Muscle of leg (tissue), 11 donors: Measurements from ENCODE around the gene SNAP47. TPM values are rescaled to one million over a fixed set of nuclear protein-coding genes. Genes with fewer than 3 reads are reported as not detected.

Source experiments
- DNase-seq: peaks from one replicate; pipeline ENCODE4 v3.0.0; 2013
- H3K27ac ChIP-seq: one replicate; pipeline ENCODE4 v1.5.1; 2013; ENCODE audit warnings: mild to moderate bottlenecking, low read length, control low read depth
- H3K27me3 ChIP-seq: one replicate; pipeline ENCODE4 v1.6.1; 2013; ENCODE audit warnings: low read length; ENCODE audit not compliant: control insufficient read depth, insufficient read depth
- H3K36me3 ChIP-seq: one replicate; pipeline ENCODE4 v1.6.1; 2013; ENCODE audit warnings: low read length; ENCODE audit not compliant: control insufficient read depth, insufficient read depth
- H3K4me1 ChIP-seq: one replicate; pipeline ENCODE4 v1.6.1; 2013; ENCODE audit warnings: low read length; ENCODE audit not compliant: control insufficient read depth, insufficient read depth
- H3K4me3 ChIP-seq: one replicate; pipeline ENCODE4 v1.5.1; 2013; ENCODE audit warnings: low read length, control low read depth
- H3K9me3 ChIP-seq: replicated peaks from 2 replicates; pipeline ENCODE4 v1.6.1; 2013; ENCODE audit warnings: low read depth, low read length; ENCODE audit not compliant: control insufficient read depth
- WGBS: methylation state at CpG from one replicate; pipeline ENCODE4 v1.1.5; 2013; ENCODE audit warnings: missing lambda C conversion rate; ENCODE audit not compliant: insufficient coverage; 5-methylcytosine and 5-hydroxymethylcytosine counted together
- polyA plus RNA-seq, 8 donors: library from polyadenylated mRNA; unstranded; fragments of 120-200 nt; gene quantifications; one replicate each; pipeline versions ENCODE4 v1.2.1 to v1.2.3, GENCODE V29; 2013; ENCODE audit warnings: inconsistent platforms in 1 of 8, low replicate concordance in 1 of 8; ENCODE audit not compliant: insufficient read length in 8 of 8, insufficient read depth in 1 of 8
- total RNA-seq: library from RNA; stranded (reverse); fragments of 120-200 nt; gene quantifications from one replicate; pipeline ENCODE4 v1.2.4, GENCODE V29; 2013

SNAP47 gene
- total and polyA plus RNA-seq, 9 donors: 24.7 to 38.3 (median 30.4) TPM

GRCh38 chr1:227790034-227790400, 54.8 kb downstream of the SNAP47 start:
- Histone ChIP-seq H3K4me1 (peaks cover 72% of the 10 kb centered on the region), H3K27ac (no peak overlapping the region), H3K4me3 (no peak overlapping the region), H3K9me3 (no peaks in the 10 kb centered on the region), H3K27me3 (peaks cover 34% of the 10 kb centered on the region), H3K36me3 (no peaks in the 10 kb centered on the region)
- no peak for DNase-seq
- 70% methylated on average over 2 of the region's 2 CpGs for WGBS

- H3K9me3 ChIP-seq: no peaks in the 10 kb centered on the region
- H3K4me3 ChIP-seq: no peak overlapping the region
- H3K27ac ChIP-seq: no peak overlapping the region
- no peaks in the 10 kb centered on the region for H3K36me3 ChIP-seq
- WGBS: 78% methylated on average over 4 of the region's 4 CpGs
- DNase-seq: no peak
- peaks cover 75% of the 10 kb centered on the region for H3K4me1 ChIP-seq
- peaks cover 31% of the 10 kb centered on the region for H3K27me3 ChIP-seq
These were observed 55.6 kb downstream of the SNAP47 start for GRCh38 chr1:227790868-227791267.

- Histone ChIP-seq H3K9me3 (no peaks in the 10 kb centered on the region), H3K36me3 (no peaks in the 10 kb centered on the region), H3K27me3 (peaks cover 25% of the 10 kb centered on the region), H3K27ac (no peak overlapping the region), H3K4me1 (peaks cover 68% of the 10 kb centered on the region), H3K4me3 (no peak overlapping the region)
- DNase-seq: no peak
- WGBS: 96% methylated on average over 4 of the region's 6 CpGs
These were observed 56.3 kb downstream of the SNAP47 start for GRCh38 chr1:227791425-227792143.

- Histone ChIP-seq H3K4me1 (peaks cover 59% of the 10 kb centered on the region), H3K36me3 (no peaks in the 10 kb centered on the region), H3K9me3 (no peaks in the 10 kb centered on the region), H3K27me3 (peaks cover 17% of the 10 kb centered on the region), H3K4me3 (no peak overlapping the region), H3K27ac (no peak overlapping the region)
- no peak for DNase-seq
- WGBS: 59% methylated on average over 6 of the region's 19 CpGs
These were observed 57.2 kb downstream of the SNAP47 start for GRCh38 chr1:227792216-227793078.

- H3K9me3 ChIP-seq: no peaks in the 10 kb centered on the region
- H3K27ac ChIP-seq: peak overlapping the region; percentile 67
- H3K4me3 ChIP-seq: no peak overlapping the region
- WGBS: 49% methylated on average over 10 of the region's 10 CpGs
- no peak for DNase-seq
- peaks cover 53% of the 10 kb centered on the region for H3K4me1 ChIP-seq
- peaks cover 12% of the 10 kb centered on the region for H3K27me3 ChIP-seq
- H3K36me3 ChIP-seq: no peaks in the 10 kb centered on the region
These were observed 58.1 kb downstream of the SNAP47 start for GRCh38 chr1:227793079-227793947.

GRCh38 chr1:227793948-227794816, 58.9 kb downstream of the SNAP47 start:
- H3K4me3 ChIP-seq: no peak overlapping the region
- peak overlapping the region; percentile 67 for H3K27ac ChIP-seq
- 21% methylated on average over 9 of the region's 12 CpGs for WGBS
- peaks cover 44% of the 10 kb centered on the region for H3K4me1 ChIP-seq
- no peaks in the 10 kb centered on the region for H3K9me3 ChIP-seq
- peaks cover 3% of the 10 kb centered on the region for H3K27me3 ChIP-seq
- DNase-seq: peak; percentile 92
- no peaks in the 10 kb centered on the region for H3K36me3 ChIP-seq

GRCh38 chr1:227794817-227795192, 59.6 kb downstream of the SNAP47 start:
- Histone ChIP-seq H3K4me3 (no peak overlapping the region), H3K27ac (peak overlapping the region; percentile 1), H3K27me3 (no peaks in the 10 kb centered on the region), H3K4me1 (peaks cover 38% of the 10 kb centered on the region), H3K9me3 (no peaks in the 10 kb centered on the region), H3K36me3 (no peaks in the 10 kb centered on the region)
- no peak for DNase-seq
- WGBS: 16% methylated on average over 8 of the region's 11 CpGs

- whole genome bisulfite sequencing: 59% methylated on average over 3 of the region's 6 CpGs
- Histone ChIP-seq H3K9me3 (no peaks in the 10 kb centered on the region), H3K27ac (no peak overlapping the region), H3K36me3 (no peaks in the 10 kb centered on the region), H3K27me3 (no peaks in the 10 kb centered on the region), H3K4me1 (peaks cover 35% of the 10 kb centered on the region), H3K4me3 (no peak overlapping the region)
- DNase-seq: no peak
These were observed 60.5 kb downstream of the SNAP47 start for GRCh38 chr1:227795732-227796131.

GRCh38 chr1:227796359-227796915, 61.2 kb downstream of the SNAP47 start:
- 80% methylated on average over 2 of the region's 5 CpGs for WGBS
- Histone ChIP-seq H3K9me3 (no peaks in the 10 kb centered on the region), H3K4me1 (peaks cover 35% of the 10 kb centered on the region), H3K27ac (no peak overlapping the region), H3K4me3 (no peak overlapping the region), H3K27me3 (no peaks in the 10 kb centered on the region), H3K36me3 (no peaks in the 10 kb centered on the region)
- DNase-seq: no peak
